ENCODE results near the gene RELCH. TPM values are rescaled to one million over a fixed set of nuclear protein-coding genes. Genes with fewer than 3 reads are reported as not detected.

Gene RELCH
- total and polyA plus RNA-seq, 2 of the 13 experiments (the other 11 are each of a cell fraction or from before 2014, with no cell fraction given): 5.6 to 31.7 TPM

- TF ChIP-seq ZNF256 (CRISPR knock-in tag; conservative IDR thresholded peaks at IDR 0.05) (no peak), PAX8 (CRISPR knock-in tag; IDR thresholded peaks at IDR 0.05; ENCODE audit: borderline replicate concordance) (no peak)
These were observed 98.2 kb downstream of the RELCH start (continued) for GRCh38 chr18:62285281-62285680.

DNA sequence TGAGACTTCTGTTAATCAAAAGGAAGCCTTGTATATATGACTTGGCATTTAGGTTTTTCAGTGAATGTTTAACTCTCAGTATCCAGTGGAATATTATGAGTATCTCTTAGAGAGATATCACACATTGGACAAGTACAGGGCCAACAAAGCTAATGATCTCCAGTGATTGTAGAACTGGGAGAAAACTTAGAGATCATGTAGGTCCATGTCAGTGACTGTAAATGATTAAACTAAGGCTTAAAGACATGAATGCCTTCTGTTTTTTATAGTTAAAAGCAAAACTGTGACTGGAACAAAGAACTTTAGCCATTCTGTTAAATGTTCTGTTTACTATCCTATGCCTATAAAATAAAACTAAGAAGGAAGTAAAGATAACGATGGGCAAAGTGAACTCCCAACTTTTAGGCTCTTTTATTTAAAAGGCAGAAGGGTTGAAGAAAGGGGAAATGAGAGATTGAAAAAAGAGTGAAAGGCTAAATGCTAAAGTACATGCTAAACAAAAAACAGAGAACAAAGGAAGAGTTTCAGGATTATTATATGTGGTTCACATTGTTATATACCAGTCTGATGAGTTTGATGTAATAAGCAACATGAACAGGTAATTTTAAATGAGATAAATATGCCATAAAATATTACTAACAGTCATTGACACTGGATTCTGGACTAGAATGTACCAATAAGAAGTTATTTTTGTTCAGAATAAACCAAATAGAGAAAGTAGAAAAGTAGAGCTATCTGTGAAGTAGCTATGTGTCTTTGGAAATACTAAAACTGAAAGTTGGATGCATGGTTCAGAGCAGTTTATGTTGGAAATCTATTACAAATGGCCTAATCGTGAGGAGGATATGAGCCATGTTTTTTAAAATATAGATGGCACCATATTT is 101.0 kb downstream of the RELCH start:
- ChIA-PET CTCF (ENCODE audit: low intra/inter-chr PET ratio, low total read pairs) (no interaction called here), POLR2A (no interaction called here)
- BruUV-seq (replicated peaks): no TSS peak
- ATAC-seq (peak; percentile 90), DNase-seq (ENCODE audit: low spot score) (peak; percentile 52), FAIRE-seq (peak; percentile 40)
- H3K4me1 ChIP-seq (ENCODE audit: insufficient read depth, low read length): peaks cover 32% of the 10 kb centered on the region
- H3K4me2 ChIP-seq (ENCODE audit: low read depth, low read length): peak overlapping the region; percentile 43
- H4K20me1 ChIP-seq (ENCODE audit: insufficient read depth, low read length): no peaks in the 10 kb centered on the region
- peak; percentile 38; the same call in 1 of the 2 replicates for TF ChIP-seq HNF1A (IDR thresholded peaks at IDR 0.05; ENCODE audit: low read depth)
- no peak for TF ChIP-seq HNF1A (CRISPR knock-in tag; IDR thresholded peaks at IDR 0.05; ENCODE audit: borderline replicate concordance)
- TF ChIP-seq ZBTB49 (CRISPR knock-in tag; IDR thresholded peaks at IDR 0.05; ENCODE audit: borderline replicate concordance): no peak
- H2AFZ ChIP-seq (ENCODE audit: low read length): no peak overlapping the region
- peak overlapping the region; percentile 37 for H3K27ac ChIP-seq (ENCODE audit: extremely low read length, insufficient read depth, low read length)
- H3K9me3 ChIP-seq (ENCODE audit: low read length): no peaks in the 10 kb centered on the region
- 62% methylated on average over 2 of the region's 2 CpGs for WGBS (ENCODE audit: low lambda C conversion rate)
- H3K9ac ChIP-seq (ENCODE audit: insufficient read depth, low read depth, low read length): no peak overlapping the region
- no peaks in the 10 kb centered on the region for H3K79me2 ChIP-seq (ENCODE audit: insufficient read depth, low read length)
- intact Hi-C loops (cut with micrococcal nuclease; ENCODE audit: unreplicated experiment) (no loop called here), in situ Hi-C loops (cut with HindIII; ENCODE audit: extremely low pct_ligation_motif_present, low pct_unique_long_range_greater_than_20kb) (no loop called here)
- no peak overlapping the region for H3K4me3 ChIP-seq (replicated peaks in 1 of 3; ENCODE audit: insufficient read depth in 1 of 3, low read depth in 2 of 3, low read length in 3 of 3)
- H3K36me3 ChIP-seq (replicated peaks in 1 of 2; ENCODE audit: control insufficient read depth in 1 of 2, insufficient read depth in 2 of 2, low read length in 2 of 2): peaks cover 0 to 16% of the 10 kb centered on the region in 2 experiments; a peak in 4 of 5 replicates
- no peaks in the 10 kb centered on the region for H3K27me3 ChIP-seq (ENCODE audit: control insufficient read depth in 1 of 2, insufficient read depth in 2 of 2, low read length in 2 of 2)
